Activated gamma-delta T cell treated with Interleukin-2 at 50 U/mL for 16 hours (primary cell): ENCODE results near the gene TREML4.
"Not testable (repeated sequence)": the region's sequence is repeated elsewhere in the genome, so short reads cannot be mapped to it uniquely, and the experiment has no call there.

Experiments used
- DNase-seq: peaks from one replicate; pipeline ENCODE4 v3.0.0-alpha.2; 2020

Gene TREML4

DNA sequence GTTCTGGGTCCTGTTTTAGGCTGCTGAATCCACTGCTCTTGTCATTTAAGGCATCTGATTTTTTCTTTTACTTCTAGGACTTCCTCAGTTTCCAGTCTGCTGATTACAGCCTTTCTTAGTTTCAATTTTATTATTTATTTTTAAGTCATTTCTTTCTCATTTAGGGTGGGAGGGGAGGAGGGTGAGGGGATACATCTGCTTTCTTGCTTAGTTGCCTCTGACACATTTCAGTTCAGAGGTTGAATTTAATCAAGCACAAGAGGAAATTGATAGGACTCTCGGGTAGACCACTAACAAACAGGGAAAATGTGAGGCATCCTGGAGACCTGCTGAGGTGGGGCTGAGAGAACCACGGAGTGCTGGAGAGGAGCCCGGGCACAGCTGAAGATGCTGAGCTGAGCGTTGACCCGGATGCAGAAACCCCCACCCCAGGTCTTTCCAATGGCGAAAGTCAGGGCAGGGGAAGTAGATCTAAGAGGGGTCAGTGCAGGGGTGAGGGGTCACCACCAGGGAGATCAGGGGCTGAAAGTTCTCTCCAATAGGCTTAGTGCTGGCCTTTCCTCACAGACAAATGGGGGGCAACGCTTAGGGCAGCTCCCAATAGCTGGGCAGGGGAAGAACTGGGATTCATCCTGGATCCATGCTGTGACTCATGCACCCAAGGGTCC lies 19.6 kb upstream of the TREML4 start:
- no peak for DNase-seq

DNA sequence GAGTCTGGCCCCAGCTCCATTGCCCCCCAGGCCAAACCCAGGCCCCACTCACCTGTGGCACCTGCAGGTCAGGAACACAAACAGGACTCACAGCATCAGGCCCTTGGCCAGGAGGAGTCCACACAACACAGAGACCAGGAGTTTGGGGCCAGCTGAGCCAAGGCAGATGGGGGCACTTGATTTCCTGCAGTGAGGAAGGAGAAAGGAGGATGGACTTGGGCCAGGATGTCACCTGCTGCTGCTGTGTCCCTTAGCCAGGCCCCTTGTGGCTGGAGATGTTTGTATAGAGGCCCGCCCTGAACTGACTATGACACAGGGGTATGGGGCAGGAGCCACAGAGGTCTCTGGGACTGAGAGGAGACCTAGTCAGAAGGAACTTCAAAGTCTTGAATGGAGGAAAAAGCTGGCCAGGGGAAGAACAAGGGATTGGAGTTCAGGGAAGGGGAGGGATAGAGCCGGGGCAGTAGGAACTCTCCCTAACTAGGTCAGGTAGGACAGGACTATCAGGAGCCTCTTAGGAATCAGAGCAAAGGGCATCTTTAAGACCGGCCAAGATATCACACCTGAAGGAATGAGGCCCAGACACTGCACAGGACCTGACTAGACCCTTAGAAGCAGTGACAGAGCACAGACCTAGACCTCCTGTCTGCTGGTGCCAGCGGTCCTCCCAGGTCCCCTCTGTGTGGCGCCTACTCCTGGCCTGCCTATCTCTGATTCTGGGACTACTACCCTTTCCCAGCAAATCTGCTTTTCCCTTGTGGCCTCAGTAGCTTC lies 18.4 kb upstream of the TREML4 start:
- DNase-seq, result no peak

DNA sequence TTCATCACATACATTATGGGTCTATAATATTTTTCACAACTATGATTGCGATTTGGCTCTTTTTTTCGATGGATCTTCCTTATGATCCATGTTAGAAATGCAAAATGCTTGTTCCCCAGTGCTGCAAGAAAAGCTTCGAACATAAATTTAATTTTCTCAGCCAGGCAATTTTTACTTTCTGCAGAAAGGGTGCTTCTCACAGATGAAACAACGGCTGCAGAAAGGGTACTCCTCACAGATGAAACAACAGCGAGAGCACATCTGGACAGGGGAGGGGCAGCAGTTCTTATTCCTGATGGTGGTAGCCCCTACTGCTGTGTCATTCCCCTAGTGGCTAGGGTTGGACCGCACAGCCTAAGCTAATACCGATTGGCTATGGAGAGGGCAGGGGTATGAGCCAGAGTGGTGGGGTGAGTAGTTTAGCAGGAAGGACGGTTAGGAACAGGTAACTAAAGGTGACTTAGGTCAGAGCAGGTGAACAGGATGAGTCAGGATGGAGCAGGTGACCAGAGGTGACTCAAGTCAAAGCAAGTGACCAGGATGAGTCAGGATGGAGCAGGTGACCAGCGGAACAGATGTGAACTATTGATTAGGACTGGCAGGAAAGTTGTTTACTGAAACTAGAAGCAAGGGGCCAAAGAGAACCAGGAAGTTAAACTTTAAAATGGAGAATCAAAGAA lies 13.4 kb upstream of the TREML4 start:
- no peak for DNase-seq

DNA sequence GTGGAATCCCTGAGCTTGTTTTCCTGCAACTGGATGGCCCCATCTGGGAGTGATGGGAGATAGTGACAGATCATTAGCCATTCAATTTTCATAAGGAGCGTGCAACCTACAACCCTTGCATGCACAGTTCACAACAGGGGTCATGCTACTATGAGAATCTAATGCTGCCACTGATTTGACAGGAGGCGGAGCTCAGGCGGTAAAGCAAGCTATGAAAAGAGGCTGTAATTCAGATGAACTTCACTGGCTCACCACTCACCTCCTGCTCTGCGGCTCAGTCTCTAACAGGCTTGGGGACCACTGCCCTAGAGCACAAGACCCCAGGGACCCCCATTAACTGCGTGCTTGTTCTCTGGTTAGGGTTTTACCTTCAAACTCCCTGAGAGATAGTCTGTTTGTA lies 12.4 kb upstream of the TREML4 start:
- DNase-seq, result no peak

DNA sequence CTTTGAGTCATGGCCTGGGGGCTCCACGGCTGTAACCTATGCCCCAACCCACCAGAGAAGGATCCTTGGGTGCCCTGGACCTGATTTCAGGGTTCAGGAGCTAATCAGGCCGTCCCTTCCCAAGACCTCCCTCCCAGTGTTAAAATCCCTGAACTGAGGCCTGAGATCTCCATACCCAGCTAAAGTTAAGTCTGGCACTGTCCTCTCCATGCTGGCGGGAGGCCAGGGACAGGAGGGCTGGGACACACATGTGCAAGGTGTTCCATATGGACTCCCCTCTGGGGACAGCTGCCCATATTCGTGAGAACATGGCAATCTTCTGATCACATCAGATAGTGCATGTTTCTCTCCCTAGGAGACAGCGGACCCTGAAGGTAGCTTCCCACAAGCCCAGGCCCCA lies 11.5 kb upstream of the TREML4 start:
- DNase-seq, result no peak

DNA sequence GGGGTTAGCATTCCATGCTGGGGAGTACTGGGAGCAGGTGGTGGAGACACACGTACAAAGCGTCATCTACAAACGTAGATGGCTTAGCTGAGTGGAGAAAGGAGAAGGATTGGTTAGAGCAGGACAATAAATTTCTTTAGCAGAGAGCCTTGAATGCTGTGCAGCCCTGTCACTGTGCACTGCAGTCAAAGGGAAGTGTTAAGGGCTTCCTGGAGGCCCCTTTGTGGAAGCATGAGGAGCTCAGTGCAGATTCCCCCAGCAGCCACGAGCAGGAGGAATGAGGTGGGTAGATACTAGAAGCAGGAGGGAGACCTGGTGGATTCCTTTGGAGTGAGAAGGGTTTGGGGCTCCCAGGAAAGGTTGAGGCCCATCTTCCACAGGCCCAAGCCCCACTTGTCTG lies 6.1 kb upstream of the TREML4 start:
- DNase-seq, result no peak

DNA sequence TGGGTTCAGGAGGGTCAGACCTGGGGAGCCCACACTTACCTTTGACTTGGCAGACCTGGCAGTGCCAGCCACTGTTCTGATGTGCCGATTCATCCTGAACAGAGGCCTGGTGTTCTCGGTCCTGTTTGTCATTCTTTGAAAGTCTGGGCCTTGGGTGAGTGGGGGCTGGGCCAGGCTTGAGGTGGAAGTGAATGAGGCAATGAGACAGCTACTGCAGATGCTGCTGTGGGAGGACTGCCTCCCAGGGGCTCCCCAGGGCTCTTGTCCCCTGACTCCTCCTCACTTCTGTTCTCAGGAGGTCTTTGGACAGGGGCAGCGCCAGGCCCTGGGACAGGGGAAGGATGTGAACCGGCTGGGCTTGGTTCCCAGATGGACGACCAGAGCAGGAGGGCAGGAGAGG lies 5.6 kb upstream of the TREML4 start:
- DNase-seq, result no peak

DNA sequence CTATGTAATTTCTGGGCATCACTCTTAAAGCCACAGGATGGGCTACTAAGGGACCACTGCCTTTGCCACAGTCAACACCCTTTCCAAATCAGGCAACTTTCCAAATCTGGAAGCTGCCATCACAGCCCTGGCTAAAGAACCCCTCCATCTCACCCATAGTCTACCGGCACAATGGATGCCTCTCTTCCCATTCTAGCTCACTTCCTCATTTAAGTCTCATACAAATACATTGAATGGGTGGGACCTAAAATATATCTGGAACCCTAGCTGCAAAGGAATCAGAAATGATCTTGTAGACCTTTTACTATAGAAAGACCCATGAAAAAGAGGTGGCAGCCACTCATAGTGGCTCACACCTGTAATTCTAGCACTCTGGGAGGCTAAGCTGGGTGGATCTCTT lies 3.3 kb upstream of the TREML4 start:
- DNase-seq, result no peak

DNA sequence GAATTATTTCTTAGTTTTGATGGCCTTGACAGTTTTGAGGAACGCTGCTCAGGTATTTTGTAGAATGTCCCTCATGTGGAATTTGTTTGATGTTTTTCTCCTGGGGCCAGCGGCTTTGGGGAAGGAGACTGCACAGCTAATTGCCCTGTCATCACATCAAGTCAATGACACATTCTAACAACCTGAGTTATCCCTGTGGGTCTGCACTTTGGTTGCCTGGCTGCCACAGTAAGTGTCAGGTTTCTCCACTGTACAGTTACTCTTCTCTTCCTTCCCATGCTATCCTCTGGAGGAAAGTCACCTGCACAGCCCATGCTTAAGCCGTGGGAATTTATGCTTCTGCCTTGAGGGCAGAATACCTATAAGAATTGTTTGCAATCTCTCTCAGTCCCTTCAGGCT lies 1.4 kb upstream of the TREML4 start:
- no peak for DNase-seq

DNA sequence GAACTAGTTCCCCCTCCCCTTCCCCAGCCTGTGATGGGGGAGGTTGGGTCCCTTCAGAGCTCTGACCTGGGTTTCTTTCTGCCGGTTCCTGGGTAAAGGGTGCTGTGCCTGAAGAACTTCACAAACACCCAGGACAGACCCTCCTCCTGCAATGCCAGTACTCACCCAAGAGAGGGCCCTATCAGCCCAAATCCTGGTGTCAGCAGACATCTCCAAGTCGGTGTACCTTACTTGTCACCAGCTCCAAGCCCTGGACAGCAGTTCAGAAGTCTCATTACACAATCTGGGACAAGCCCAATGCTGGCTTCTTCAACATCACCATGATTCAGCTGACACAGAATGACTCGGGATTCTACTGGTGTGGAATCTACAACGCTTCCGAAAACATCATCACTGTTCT lies 467 bp downstream of the TREML4 start:
- DNase-seq, result no peak

DNA sequence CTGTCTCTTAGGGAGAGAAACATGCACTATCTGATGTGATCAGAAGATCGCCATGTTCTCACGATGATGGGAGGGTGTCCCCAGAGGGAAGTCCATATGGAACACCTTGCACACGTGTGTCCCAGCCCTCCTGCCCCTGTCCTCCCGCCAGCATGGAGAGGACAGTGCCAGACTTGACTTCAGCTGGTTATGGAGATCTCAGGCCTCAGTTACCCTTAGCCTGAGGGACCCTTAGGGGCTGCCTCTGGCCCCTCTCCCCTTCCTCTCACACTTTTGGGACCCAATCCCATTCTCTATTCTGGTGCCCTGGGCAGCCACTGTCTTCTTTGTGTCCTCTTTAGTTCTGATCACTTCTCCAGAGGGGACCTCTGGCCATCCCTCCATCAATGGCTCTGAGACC lies 1.6 kb downstream of the TREML4 start:
- DNase-seq, result no peak

DNA sequence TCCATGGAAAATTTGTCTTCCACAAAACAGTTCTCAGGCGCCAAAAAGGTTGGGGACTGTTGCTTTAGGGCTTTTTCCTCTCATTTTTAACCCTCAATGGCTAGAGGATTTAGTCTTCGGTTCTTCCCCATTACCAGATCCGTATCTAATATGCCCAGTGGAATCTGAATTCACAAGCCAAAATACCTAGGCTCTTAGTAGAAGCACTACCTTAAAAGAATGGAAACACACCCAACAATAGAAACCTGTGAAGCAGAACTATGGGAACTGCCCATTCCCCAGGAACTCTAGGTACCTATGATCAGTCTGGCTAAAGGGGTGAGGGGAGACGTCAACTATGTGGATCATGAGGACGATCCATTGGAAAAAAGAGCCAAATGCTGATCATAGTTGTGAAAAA lies 3.1 kb downstream of the TREML4 start:
- DNase-seq, result no peak

DNA sequence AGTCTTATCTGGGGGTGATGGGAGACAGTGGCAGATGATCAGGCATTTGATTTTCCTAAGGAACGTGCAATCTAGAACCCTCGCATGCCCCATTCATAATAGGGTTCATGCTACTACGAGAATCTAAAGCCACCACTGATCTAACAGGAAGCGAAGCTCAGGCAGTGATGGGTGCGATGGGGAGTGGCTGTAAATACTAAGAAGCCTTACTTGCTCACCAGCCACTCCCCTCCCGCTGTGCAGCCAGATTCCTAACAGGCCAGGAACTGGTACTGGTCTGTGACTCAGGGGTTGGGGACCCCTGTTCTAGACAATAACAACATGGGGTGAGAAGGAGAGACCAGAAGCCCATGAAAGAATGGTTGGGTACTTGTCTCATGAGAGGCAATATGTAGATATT lies 4.5 kb downstream of the TREML4 start:
- no peak for DNase-seq

DNA sequence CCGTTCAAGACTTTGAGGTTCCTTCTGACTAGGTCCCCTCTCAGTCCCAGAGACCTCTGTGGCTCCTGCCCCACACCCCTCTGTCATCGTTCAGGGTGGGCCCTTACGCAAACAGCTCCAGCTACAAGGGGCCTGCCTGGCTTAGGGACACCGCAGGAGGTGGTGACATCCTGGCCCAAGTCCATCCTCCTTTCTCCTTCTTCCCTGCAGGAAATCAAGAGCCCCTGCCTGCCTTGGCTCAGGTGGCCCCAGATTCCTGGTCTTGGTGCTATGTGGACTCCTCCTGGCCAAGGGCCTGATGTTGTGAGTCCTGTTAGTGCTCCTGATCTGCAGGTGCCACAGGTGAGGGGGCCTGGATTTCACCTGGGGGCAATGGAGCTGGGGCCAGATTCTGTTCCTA lies 8.1 kb downstream of the TREML4 start:
- no peak for DNase-seq

DNA sequence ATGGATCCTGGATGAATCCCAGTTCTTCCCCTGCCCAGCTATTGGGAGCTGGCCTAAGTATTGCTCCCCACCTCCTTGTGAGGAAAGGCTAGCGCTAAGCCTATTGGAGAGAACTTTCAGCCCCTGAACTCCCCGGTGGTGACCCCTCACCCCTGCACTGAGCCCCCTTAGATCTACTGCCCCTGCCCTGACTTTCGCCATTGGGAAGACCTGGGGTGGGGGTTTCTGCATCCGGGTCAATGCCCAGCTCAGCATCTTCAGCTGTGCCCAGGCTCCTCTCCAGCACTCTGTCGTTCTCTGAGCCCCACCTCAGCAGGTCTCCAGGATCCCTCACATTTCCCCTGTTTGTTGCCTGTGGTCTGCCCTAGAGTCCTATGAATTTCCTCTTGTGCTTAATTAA lies 9.0 kb downstream of the TREML4 start:
- no peak for DNase-seq

DNA sequence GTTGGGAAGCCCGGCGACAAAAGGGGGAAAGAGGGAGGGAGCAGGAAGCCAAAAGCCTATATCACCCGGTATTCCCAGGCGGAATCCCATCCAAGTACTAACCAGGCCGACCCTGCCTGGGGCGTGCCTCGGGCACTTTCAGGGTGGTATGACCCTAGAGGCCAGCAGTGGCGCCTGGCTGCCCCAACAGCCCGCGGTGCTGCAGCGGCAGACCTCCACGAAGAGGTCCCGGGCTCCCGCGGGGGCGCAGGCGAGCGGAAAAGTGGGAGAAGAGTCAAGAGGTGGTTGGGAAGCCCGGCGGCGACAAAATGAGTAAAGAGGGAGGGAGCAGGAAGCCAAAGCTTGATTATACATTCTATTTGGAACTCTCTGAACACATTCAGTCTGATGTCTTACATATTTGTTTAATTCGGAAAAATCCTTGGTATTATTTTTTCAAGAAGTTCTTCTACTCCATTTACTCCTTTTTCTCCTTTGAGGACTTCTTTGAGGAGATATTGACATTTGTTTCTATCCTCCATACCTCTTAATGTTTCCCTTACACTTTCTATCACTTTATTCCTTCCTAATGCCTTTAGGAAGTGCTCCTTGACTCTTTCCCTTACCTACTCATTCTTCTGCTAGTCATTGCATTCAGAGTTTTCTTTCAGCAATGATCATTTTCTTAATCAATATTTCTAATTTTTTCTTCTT lies 11.5 kb downstream of the TREML4 start:
- DNase-seq, result no peak

DNA sequence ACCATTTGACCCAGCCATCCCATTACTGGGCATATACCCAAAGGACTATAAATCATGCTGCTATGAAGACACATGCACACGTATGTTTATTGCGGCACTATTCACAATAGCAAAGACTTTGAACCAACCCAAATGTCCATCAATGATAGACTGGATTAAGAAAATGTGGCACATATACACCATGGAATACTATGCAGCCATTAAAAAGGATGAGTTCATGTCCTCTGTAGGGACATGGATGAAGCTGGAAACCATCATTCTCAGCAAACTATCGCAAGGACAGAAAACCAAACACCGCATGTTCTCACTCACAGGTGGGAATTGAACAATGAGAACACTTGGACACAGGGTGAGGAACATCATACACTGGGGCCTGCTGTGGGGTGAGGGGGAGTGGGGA lies 18.4 kb downstream of the TREML4 start:
- not testable (repeated sequence) for DNase-seq

DNA sequence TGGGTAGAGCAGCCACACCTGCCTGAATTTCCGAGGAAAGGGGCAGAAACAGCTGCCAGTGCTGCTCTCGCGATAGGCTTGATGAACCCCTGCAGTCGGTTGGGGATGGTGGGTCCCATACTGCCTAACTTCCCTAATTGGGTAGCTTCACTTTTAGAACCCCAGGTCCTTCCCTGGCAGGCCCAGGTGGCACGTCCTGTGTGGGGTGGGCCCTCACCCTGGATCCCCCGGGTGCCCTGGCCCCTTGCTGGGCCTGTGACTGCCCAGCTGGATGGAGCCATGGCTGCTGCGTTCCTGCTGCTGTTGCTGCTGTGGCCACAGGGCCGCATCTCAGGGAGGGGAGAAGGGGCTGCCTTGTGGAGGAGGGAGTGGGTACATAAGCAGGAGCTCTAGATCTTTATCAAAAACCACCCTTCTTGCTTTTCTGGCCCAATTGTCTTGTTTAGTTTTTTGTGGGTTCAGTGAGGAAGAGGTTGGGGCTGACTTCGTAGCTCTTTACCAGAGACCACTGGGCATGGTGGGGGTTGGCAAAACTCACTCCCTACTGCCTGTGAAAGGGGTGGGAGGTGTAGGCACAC lies 19.2 kb downstream of the TREML4 start:
- no peak for DNase-seq

DNA sequence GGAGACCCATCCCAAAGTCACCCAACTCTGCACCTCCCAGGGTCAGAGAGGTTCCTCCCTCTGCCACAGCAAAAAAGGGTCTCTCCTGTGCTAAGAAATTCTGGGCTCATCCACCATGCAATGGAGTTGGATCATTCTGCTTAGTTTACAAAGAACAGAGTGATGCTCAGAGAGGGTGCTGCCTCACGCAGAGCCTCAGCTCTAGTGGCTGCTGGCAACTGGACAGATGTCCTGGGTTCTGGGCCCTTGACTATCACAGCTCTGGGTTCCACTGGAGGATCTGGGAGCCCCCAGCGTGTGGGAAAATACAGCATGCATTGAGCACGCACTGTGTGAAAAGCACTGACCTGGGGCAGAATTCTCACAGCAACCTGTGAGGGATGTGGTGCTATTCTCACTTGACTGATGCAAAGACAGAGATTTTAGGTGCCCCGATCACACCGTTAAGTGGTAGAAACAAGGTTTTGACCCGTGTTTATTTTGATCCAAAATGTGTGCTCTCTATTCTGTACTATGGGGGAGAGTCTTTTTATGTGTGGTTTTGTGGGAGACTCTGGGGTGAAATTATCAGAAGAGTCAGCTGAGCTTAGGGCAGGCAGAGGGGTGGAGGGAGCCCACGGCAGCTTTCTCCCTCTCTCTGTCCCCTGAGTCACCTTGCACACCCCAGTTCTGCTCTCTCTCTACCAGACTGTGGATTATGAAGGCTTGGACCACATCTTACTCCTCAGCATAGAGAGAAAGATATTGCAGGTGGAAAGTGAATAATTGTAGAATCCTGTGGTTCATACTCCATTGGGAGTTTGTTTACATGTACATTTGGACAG lies 19.9 kb downstream of the TREML4 start:
- DNase-seq, result no peak

DNA sequence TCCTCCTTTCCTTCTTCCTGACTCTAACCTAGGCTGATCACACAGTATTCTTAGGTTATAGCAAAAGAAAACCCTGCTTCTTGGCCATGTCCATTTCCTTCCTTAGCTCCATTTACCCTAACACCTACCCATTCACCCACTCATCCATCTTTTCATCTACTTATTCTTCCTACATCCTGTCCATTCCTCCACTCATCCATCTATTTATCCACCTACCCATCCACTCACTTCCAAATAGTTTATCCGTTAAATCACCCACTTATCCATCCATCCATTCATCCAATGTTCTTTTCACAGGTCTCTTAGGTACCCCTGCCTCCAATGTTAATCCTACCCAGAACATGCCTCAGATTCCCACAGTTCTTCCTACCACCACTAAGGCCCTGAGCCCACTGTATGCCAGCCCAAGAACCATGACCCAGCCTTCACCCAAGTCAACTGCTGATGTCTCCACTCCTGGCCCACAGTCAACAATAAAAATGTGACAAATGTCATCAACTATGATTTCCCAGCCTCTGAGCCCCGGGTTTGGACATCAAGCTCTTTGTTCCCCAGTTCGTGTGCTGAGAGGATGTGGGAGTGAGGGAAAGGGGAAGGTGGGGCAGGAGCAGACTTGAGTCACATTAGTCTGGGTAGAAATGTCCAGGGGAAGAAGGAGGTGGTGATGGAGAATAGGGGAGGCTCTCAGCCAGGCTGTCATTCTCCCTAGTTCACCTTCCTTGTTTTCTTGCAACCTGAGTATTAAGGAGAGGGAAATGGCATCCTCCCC lies 24.4 kb downstream of the TREML4 start:
- DNase-seq, result no peak

DNA sequence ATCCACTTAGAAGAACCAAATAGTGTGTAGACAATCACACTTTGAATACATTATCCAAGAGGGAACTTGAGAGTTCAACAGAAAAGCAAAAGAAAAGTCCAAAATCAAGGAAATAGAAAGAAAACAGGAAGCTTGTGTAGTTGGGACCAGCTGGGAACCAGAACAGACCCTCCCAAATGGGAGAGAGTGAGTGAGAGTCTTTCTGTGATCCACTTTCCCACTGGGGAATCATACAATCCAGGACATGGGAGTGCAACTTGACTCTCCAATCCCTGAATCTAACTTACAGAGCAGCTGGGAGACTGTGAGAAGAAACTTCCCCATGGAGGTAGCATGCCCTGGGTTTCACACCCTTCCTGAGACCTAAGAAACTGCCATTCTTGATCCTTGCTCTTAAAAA lies 27.0 kb downstream of the TREML4 start:
- no peak for DNase-seq
